WTC11 (cell line): ENCODE data around the gene TEDC2. TPM values are rescaled to one million over a fixed set of nuclear protein-coding genes. Genes with fewer than 3 reads are reported as not detected.

Source experiments
- ATAC-seq: fragments of 200-7000 bp; cut with Tn5 transposase; 2 replicates; pipeline ENCODE4 v1.10.0; 2021; ENCODE audit warnings: mild to moderate bottlenecking, moderate library complexity
- CTCF ChIA-PET: fragments of 300-600 bp; sonication (Branson Sonifier 250); formaldehyde crosslinking; loops from one replicate; lab custom pipeline; 2021; ENCODE audit warnings: antibody characterized with exemption; lab: Charles Lee
- POLR2A ChIA-PET: fragments of 350-600 bp; sonication (Branson Sonifier 250); formaldehyde crosslinking; loops from one replicate; lab custom pipeline; 2021; ENCODE audit warnings: antibody characterized with exemption; lab: Charles Lee
- DNase-seq: peaks from one replicate; pipeline ENCODE4 v3.0.0; 2021; ENCODE audit warnings: low spot score
- H3K27ac Mint-ChIP-seq: 2 replicates; pipeline ENCODE4 v1.8.0; 2021; ENCODE audit warnings: mixed read lengths
- H3K27me3 Mint-ChIP-seq: 2 replicates; pipeline ENCODE4 v1.8.0; 2021; ENCODE audit warnings: low read depth, mild to moderate bottlenecking, moderate library complexity, mixed read lengths
- H3K36me3 Mint-ChIP-seq: 2 replicates; pipeline ENCODE4 v1.8.0; 2021; ENCODE audit warnings: mixed read lengths
- H3K4me1 Mint-ChIP-seq: 2 replicates; pipeline ENCODE4 v1.8.0; 2022; ENCODE audit warnings: mixed read lengths
- H3K4me3 Mint-ChIP-seq: 2 replicates; pipeline ENCODE4 v1.8.0; 2021; ENCODE audit warnings: mild to moderate bottlenecking, moderate library complexity, mixed read lengths
- H3K9me3 Mint-ChIP-seq: 2 replicates; pipeline ENCODE4 v1.8.0; 2021; ENCODE audit warnings: mixed read lengths
- FOXJ3 ChIP-seq: sonication (generic); formaldehyde crosslinking; IDR thresholded peaks from 2 replicates; pipeline ENCODE4 v1.9.0; 2021; ENCODE audit warnings: missing genetic modification reagents, mild to moderate bottlenecking, borderline replicate concordance
- IRF2 ChIP-seq: sonication (generic); formaldehyde crosslinking; IDR thresholded peaks from 2 replicates; pipeline ENCODE4 v1.8.0; 2022; ENCODE audit warnings: low read depth, missing genetic modification reagents, borderline replicate concordance
- NFATC4 ChIP-seq: fragments of 250-450 bp; sonication (Bioruptor Pico); IDR thresholded peaks from 2 replicates; pipeline ENCODE4 v1.9.0; 2021; ENCODE audit warnings: mild to moderate bottlenecking
- NFE2L1 ChIP-seq: sonication (generic); formaldehyde crosslinking; IDR thresholded peaks from 2 replicates; pipeline ENCODE4 v1.8.1; 2023; ENCODE audit warnings: missing genetic modification reagents
- NR1H2 ChIP-seq: sonication (generic); formaldehyde crosslinking; IDR thresholded peaks from 2 replicates; pipeline ENCODE4 v1.9.0; 2021; ENCODE audit warnings: mild to moderate bottlenecking, moderate library complexity, missing genetic modification reagents
- OVOL2 ChIP-seq: fragments of 250-450 bp; sonication (Bioruptor Pico); IDR thresholded peaks from 2 replicates; pipeline ENCODE4 v1.9.0; 2021; ENCODE audit warnings: mild to moderate bottlenecking, borderline replicate concordance
- SOX15 ChIP-seq: fragments of 250-450 bp; sonication (Bioruptor Pico); IDR thresholded peaks from 2 replicates; pipeline ENCODE4 v1.9.0; 2021; ENCODE audit warnings: mild to moderate bottlenecking
- SP1 ChIP-seq: sonication (generic); formaldehyde crosslinking; conservative IDR thresholded peaks from 2 replicates; pipeline ENCODE4 v1.8.1; 2022; ENCODE audit warnings: missing genetic modification reagents
- TCF7 ChIP-seq: sonication (generic); formaldehyde crosslinking; IDR thresholded peaks from 2 replicates; pipeline ENCODE4 v1.8.0; 2022; ENCODE audit warnings: mild to moderate bottlenecking, low read depth, missing genetic modification reagents, moderate library complexity
- TEAD1 ChIP-seq: sonication (generic); formaldehyde crosslinking; IDR thresholded peaks from 2 replicates; pipeline ENCODE4 v1.8.0; 2022; ENCODE audit warnings: mild to moderate bottlenecking, missing genetic modification reagents
- TP53 ChIP-seq: sonication (generic); formaldehyde crosslinking; IDR thresholded peaks from 2 replicates; pipeline ENCODE4 v1.8.1; 2023; ENCODE audit warnings: mild to moderate bottlenecking, missing genetic modification reagents
- ZNF416 ChIP-seq: fragments of 250-450 bp; sonication (Bioruptor Pico); IDR thresholded peaks from 2 replicates; pipeline ENCODE4 v1.9.0; 2021; ENCODE audit warnings: mild to moderate bottlenecking, inconsistent platforms
- ZNF671 ChIP-seq: fragments of 250-450 bp; sonication (Bioruptor Pico); IDR thresholded peaks from 2 replicates; pipeline ENCODE4 v1.8.0; 2021; ENCODE audit warnings: mild to moderate bottlenecking
- total RNA-seq: library from RNA; stranded (reverse); gene quantifications from 3 replicates; pipeline ENCODE4 v1.2.3, GENCODE V29; 2021
- TF ChIP-seq, protein P1 (sequence below): fragments of 250-450 bp; sonication (Bioruptor Pico); IDR thresholded peaks from 2 replicates; pipeline ENCODE4 v1.9.0; 2021; ENCODE audit warnings: mild to moderate bottlenecking, borderline replicate concordance
- TF ChIP-seq, protein P2 (sequence below): sonication (generic); formaldehyde crosslinking; IDR thresholded peaks from 2 replicates; pipeline ENCODE4 v1.8.1; 2022; ENCODE audit warnings: low read depth, mild to moderate bottlenecking, moderate library complexity, missing genetic modification reagents, borderline replicate concordance
- TF ChIP-seq, protein P3 (sequence below): sonication (generic); formaldehyde crosslinking; IDR thresholded peaks from 2 replicates; pipeline ENCODE4 v1.8.1; 2022; ENCODE audit warnings: missing genetic modification reagents, borderline replicate concordance
- TF ChIP-seq, protein P4 (sequence below): sonication (generic); formaldehyde crosslinking; IDR thresholded peaks from 2 replicates; pipeline ENCODE4 v1.8.0; 2023; ENCODE audit warnings: missing genetic modification reagents, mild to moderate bottlenecking, borderline replicate concordance
- TF ChIP-seq, protein P5 (sequence below): sonication (generic); formaldehyde crosslinking; IDR thresholded peaks from 2 replicates; pipeline ENCODE4 v1.8.1; 2023; ENCODE audit warnings: mild to moderate bottlenecking, missing genetic modification reagents, moderate library complexity
- TF ChIP-seq, protein P6 (sequence below): sonication (generic); formaldehyde crosslinking; IDR thresholded peaks from 2 replicates; pipeline ENCODE4 v1.8.1; 2022; ENCODE audit warnings: mild to moderate bottlenecking, moderate library complexity, missing genetic modification reagents

The TEDC2 gene
- total RNA-seq, 1 experiment from 2014 or later, result 61.6 TPM

DNA sequence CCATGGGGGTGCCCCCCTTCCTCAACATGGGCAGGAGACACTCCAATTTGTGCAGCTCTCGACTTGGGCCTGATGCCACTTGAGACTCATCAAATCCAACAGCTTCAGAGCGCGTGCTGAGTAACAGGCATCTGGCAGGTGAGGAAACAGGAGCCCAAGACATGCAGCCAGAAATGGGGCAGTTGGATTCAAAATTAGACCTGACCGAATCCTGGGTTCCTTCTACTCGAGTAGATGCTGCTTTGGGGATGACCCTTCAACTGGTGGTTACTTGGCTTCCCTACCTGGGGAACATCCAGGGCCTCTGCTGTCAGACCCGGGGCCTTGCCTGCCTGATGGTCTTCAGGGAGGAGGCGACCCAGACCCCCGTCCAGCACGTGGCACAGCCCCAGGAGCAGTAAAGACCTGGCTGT is 10.7 kb downstream of the TEDC2 start:
- peaks cover 38% of the 10 kb centered on the region for H3K27me3 Mint-ChIP-seq
- no peak overlapping the region for H3K27ac Mint-ChIP-seq
- no peaks in the 10 kb centered on the region for H3K36me3 Mint-ChIP-seq
- no peak for ATAC-seq
- ChIA-PET CTCF (interaction anchor here (0.8 to 5.9 kb wide), 5 partner anchors 11 to 276 kb away, joined by 3 to 53 read pairs (median 4); partner anchors contain the start of gene TEDC2), POLR2A (interaction anchor here (0.8 to 3.3 kb wide), 3 partner anchors 11 to 61 kb away, joined by 3 to 15 read pairs (median 3); partner anchors contain the start of genes CEMP1 and TEDC2)
- H3K4me3 Mint-ChIP-seq, result peak overlapping the region; percentile 42
- peaks cover 19% of the 10 kb centered on the region for H3K4me1 Mint-ChIP-seq
- TF ChIP-seq TEAD1 (CRISPR knock-in tag) (no peak), TCF7 (CRISPR knock-in tag) (no peak), NR1H2 (CRISPR knock-in tag) (no peak), ZNF416 (CRISPR knock-in tag) (no peak)
- TF ChIP-seq, protein P1, sequence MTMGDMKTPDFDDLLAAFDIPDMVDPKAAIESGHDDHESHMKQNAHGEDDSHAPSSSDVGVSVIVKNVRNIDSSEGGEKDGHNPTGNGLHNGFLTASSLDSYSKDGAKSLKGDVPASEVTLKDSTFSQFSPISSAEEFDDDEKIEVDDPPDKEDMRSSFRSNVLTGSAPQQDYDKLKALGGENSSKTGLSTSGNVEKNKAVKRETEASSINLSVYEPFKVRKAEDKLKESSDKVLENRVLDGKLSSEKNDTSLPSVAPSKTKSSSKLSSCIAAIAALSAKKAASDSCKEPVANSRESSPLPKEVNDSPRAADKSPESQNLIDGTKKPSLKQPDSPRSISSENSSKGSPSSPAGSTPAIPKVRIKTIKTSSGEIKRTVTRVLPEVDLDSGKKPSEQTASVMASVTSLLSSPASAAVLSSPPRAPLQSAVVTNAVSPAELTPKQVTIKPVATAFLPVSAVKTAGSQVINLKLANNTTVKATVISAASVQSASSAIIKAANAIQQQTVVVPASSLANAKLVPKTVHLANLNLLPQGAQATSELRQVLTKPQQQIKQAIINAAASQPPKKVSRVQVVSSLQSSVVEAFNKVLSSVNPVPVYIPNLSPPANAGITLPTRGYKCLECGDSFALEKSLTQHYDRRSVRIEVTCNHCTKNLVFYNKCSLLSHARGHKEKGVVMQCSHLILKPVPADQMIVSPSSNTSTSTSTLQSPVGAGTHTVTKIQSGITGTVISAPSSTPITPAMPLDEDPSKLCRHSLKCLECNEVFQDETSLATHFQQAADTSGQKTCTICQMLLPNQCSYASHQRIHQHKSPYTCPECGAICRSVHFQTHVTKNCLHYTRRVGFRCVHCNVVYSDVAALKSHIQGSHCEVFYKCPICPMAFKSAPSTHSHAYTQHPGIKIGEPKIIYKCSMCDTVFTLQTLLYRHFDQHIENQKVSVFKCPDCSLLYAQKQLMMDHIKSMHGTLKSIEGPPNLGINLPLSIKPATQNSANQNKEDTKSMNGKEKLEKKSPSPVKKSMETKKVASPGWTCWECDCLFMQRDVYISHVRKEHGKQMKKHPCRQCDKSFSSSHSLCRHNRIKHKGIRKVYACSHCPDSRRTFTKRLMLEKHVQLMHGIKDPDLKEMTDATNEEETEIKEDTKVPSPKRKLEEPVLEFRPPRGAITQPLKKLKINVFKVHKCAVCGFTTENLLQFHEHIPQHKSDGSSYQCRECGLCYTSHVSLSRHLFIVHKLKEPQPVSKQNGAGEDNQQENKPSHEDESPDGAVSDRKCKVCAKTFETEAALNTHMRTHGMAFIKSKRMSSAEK (CRISPR knock-in tag), result no peak
- TF ChIP-seq, protein P2, sequence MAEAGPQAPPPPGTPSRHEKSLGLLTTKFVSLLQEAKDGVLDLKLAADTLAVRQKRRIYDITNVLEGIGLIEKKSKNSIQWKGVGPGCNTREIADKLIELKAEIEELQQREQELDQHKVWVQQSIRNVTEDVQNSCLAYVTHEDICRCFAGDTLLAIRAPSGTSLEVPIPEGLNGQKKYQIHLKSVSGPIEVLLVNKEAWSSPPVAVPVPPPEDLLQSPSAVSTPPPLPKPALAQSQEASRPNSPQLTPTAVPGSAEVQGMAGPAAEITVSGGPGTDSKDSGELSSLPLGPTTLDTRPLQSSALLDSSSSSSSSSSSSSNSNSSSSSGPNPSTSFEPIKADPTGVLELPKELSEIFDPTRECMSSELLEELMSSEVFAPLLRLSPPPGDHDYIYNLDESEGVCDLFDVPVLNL (CRISPR knock-in tag), result no peak
- TF ChIP-seq, all 79 proteins: peak for 0
- H3K9me3 Mint-ChIP-seq, result no peaks in the 10 kb centered on the region
- DNase-seq, result no peak

DNA sequence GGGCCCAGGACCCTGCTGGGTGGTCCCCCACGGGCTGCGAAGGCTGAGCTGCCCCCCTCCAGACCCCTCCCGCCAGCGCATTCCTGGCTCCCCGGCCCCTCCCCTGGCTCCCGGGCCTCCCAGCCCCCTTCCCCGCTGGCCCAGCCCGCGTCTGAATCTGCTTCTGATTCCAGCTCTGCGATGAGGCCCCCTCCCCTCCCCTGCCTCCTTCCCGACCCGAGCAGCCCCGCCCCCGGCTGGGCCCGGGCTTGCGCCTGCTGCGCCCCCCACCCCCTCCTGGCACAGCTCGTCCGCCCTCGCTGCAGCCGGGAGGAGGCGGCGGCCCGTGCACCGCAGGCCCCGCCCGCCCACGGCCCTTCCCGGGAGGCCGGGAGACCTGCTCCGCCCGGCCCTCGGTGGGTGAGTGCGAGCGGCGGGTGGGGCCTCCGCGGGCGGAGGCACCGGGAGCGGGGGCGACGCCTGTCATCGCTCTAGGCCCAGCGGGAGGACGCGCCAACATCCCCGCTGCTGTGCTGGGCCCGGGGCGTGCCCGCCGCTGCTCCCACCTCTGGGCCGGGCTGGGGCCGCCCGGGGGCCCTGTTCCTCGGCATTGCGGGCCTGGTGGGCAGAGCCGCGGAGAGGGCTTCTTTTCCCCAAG is 11.2 kb downstream of the TEDC2 start, which contains the start of gene NTN3:
TSS of gene NTN3 (plus strand) at position 282 of the 637 bp plus-strand sequence. CDS start 405 bp downstream, outside the sequence.
- ATAC-seq (peak; percentile 1; the same call in 1 of the 2 replicates), DNase-seq (peak; percentile 75)
- no peaks in the 10 kb centered on the region for H3K9me3 Mint-ChIP-seq
- H3K27ac Mint-ChIP-seq, result no peak within 1 kb of the TSS
- POLR2A ChIA-PET, result interaction anchor here (0.8 to 3.3 kb wide), 3 partner anchors 12 to 60 kb away, joined by 3 to 15 read pairs (median 3); partner anchors contain the start of genes CEMP1 and TEDC2
- peaks cover 21% of the 10 kb centered on the region for H3K4me1 Mint-ChIP-seq
- H3K36me3 Mint-ChIP-seq, result no peaks in the 10 kb centered on the region
- peaks cover 38% of the 10 kb centered on the region for H3K27me3 Mint-ChIP-seq
- peak within 1 kb of the TSS; percentile 50 for H3K4me3 Mint-ChIP-seq
- CTCF ChIA-PET, result interaction anchor here (0.8 to 5.9 kb wide), 4 partner anchors 12 to 61 kb away, joined by 3 to 53 read pairs (median 5); partner anchors contain the start of gene TEDC2
- no peak for TF ChIP-seq IRF2
- TF ChIP-seq OVOL2 (CRISPR knock-in tag), result no peak
- TF ChIP-seq SOX15 (CRISPR knock-in tag), result no peak
- TF ChIP-seq SP1 (CRISPR knock-in tag), result no peak
- no peak for TF ChIP-seq ZNF671 (CRISPR knock-in tag)
- TF ChIP-seq, protein P3, sequence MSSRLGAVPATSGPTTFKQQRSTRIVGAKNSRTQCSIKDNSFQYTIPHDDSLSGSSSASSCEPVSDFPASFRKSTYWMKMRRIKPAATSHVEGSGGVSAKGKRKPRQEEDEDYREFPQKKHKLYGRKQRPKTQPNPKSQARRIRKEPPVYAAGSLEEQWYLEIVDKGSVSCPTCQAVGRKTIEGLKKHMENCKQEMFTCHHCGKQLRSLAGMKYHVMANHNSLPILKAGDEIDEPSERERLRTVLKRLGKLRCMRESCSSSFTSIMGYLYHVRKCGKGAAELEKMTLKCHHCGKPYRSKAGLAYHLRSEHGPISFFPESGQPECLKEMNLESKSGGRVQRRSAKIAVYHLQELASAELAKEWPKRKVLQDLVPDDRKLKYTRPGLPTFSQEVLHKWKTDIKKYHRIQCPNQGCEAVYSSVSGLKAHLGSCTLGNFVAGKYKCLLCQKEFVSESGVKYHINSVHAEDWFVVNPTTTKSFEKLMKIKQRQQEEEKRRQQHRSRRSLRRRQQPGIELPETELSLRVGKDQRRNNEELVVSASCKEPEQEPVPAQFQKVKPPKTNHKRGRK (CRISPR knock-in tag), result no peak
- TF ChIP-seq TP53 (CRISPR knock-in tag), result 0 out of 2 replicates have a peak, but pooled peaks have one; percentile 65
- TF ChIP-seq, protein P4, sequence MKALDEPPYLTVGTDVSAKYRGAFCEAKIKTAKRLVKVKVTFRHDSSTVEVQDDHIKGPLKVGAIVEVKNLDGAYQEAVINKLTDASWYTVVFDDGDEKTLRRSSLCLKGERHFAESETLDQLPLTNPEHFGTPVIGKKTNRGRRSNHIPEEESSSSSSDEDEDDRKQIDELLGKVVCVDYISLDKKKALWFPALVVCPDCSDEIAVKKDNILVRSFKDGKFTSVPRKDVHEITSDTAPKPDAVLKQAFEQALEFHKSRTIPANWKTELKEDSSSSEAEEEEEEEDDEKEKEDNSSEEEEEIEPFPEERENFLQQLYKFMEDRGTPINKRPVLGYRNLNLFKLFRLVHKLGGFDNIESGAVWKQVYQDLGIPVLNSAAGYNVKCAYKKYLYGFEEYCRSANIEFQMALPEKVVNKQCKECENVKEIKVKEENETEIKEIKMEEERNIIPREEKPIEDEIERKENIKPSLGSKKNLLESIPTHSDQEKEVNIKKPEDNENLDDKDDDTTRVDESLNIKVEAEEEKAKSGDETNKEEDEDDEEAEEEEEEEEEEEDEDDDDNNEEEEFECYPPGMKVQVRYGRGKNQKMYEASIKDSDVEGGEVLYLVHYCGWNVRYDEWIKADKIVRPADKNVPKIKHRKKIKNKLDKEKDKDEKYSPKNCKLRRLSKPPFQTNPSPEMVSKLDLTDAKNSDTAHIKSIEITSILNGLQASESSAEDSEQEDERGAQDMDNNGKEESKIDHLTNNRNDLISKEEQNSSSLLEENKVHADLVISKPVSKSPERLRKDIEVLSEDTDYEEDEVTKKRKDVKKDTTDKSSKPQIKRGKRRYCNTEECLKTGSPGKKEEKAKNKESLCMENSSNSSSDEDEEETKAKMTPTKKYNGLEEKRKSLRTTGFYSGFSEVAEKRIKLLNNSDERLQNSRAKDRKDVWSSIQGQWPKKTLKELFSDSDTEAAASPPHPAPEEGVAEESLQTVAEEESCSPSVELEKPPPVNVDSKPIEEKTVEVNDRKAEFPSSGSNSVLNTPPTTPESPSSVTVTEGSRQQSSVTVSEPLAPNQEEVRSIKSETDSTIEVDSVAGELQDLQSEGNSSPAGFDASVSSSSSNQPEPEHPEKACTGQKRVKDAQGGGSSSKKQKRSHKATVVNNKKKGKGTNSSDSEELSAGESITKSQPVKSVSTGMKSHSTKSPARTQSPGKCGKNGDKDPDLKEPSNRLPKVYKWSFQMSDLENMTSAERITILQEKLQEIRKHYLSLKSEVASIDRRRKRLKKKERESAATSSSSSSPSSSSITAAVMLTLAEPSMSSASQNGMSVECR (CRISPR knock-in tag), result no peak
- TF ChIP-seq, protein P5, sequence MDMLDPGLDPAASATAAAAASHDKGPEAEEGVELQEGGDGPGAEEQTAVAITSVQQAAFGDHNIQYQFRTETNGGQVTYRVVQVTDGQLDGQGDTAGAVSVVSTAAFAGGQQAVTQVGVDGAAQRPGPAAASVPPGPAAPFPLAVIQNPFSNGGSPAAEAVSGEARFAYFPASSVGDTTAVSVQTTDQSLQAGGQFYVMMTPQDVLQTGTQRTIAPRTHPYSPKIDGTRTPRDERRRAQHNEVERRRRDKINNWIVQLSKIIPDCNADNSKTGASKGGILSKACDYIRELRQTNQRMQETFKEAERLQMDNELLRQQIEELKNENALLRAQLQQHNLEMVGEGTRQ (CRISPR knock-in tag), result no peak
- TF ChIP-seq TCF7 (CRISPR knock-in tag), result no peak
- TF ChIP-seq NFATC4 (CRISPR knock-in tag), result no peak
- TF ChIP-seq NR1H2 (CRISPR knock-in tag), result no peak
- TF ChIP-seq FOXJ3 (CRISPR knock-in tag), result no peak
- TF ChIP-seq, protein P6, sequence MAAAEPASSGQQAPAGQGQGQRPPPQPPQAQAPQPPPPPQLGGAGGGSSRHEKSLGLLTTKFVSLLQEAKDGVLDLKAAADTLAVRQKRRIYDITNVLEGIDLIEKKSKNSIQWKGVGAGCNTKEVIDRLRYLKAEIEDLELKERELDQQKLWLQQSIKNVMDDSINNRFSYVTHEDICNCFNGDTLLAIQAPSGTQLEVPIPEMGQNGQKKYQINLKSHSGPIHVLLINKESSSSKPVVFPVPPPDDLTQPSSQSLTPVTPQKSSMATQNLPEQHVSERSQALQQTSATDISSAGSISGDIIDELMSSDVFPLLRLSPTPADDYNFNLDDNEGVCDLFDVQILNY, result no peak
- TF ChIP-seq NFE2L1 (CRISPR knock-in tag), result no peak
